Panc1 (cell line): ENCODE measurements around the gene GNAS-AS1. TPM values are rescaled to one million over a fixed set of nuclear protein-coding genes. Genes with fewer than 3 reads are reported as not detected.

Experiments used
- ATAC-seq: fragments of 200-7000 bp; cut with Tn5 transposase; 2 replicates; pipeline ENCODE4 v1.9.1; 2020; ENCODE audit warnings: mild to moderate bottlenecking, moderate library complexity
- BruUV-seq: library from RNA; stranded (reverse); fragments of 400-500 nt; replicated peaks from 2 replicates; lab custom pipeline; 2021; lab: Mats Ljungman, UMichigan
- CTCF ChIA-PET: fragments of 300-600 bp; sonication (Branson Sonifier 250); formaldehyde crosslinking; loops from one replicate; lab custom pipeline; 2022; ENCODE audit warnings: antibody characterized with exemption; lab: Charles Lee
- POLR2A ChIA-PET: fragments of 300-600 bp; sonication (Branson Sonifier 250); formaldehyde crosslinking; loops from one replicate; lab custom pipeline; 2022; ENCODE audit warnings: antibody characterized with exemption; lab: Charles Lee
- DNase-seq: peaks from one replicate; pipeline ENCODE4 v3.0.0-alpha.2; 2010; ENCODE audit warnings: low read depth, low spot score
- H3K27ac ChIP-seq: 2 replicates; pipeline ENCODE4 v1.5.1; 2011; ENCODE audit warnings: mild to moderate bottlenecking, low read length, inconsistent platforms
- H3K27me3 ChIP-seq: fragments of 200-500 bp; sonication (Bioruptor generic); 2 replicates; pipeline ENCODE4 v1.6.0; 2014; ENCODE audit warnings: low read length, inconsistent platforms; ENCODE audit not compliant: control insufficient read depth, insufficient read depth
- H3K36me3 ChIP-seq: fragments of 200-500 bp; sonication (Bioruptor generic); 2 replicates; pipeline ENCODE4 v1.5.1; 2014; ENCODE audit warnings: inconsistent platforms, mild to moderate bottlenecking, low read length, moderate library complexity; ENCODE audit not compliant: control insufficient read depth, insufficient read depth
- H3K4me1 ChIP-seq: 2 replicates; pipeline ENCODE4 v1.5.1; 2011; ENCODE audit warnings: inconsistent platforms, mild to moderate bottlenecking, low read length, moderate library complexity; ENCODE audit not compliant: control insufficient read depth, insufficient read depth
- H3K4me3 ChIP-seq, 2 experiments: 2 replicates each; pipeline ENCODE4 v1.5.1; 2011 to 2012; ENCODE audit warnings: low read depth in 2 of 2, low read length in 2 of 2, mild to moderate bottlenecking in 2 of 2, inconsistent platforms in 1 of 2, moderate library complexity in 1 of 2
- H3K9me3 ChIP-seq: fragments of 200-500 bp; sonication (Bioruptor generic); 2 replicates; pipeline ENCODE4 v1.5.1; 2014; ENCODE audit warnings: low read depth, mild to moderate bottlenecking, inconsistent platforms, low read length, moderate library complexity; ENCODE audit not compliant: control insufficient read depth, insufficient read depth
- CTCF ChIP-seq: fragments of 450-650 bp; IDR thresholded peaks from 2 replicates; pipeline ENCODE4 v1.5.1; 2017; ENCODE audit warnings: mild to moderate bottlenecking
- POLR2AphosphoS5 ChIP-seq: IDR thresholded peaks from 2 replicates; pipeline ENCODE4 v1.6.1; 2012; ENCODE audit warnings: mild to moderate bottlenecking, low read depth, low read length, moderate library complexity
- SIN3A ChIP-seq: IDR thresholded peaks from 2 replicates; pipeline ENCODE4 v1.6.1; 2012; ENCODE audit warnings: low read depth, mild to moderate bottlenecking, low read length, moderate library complexity, borderline replicate concordance; ENCODE audit not compliant: insufficient read depth
- TCF7L2 ChIP-seq: IDR thresholded peaks from 2 replicates; pipeline ENCODE4 v1.6.1; 2011; ENCODE audit warnings: mild to moderate bottlenecking, low read depth, low read length, inconsistent platforms
- in situ Hi-C: cut with HindIII; loops from 2 replicates; pipeline ENCODE4 v1.10.0; 2016; ENCODE audit warnings: low sequenced_read_pairs, low pct_unique_long_range_greater_than_20kb
- intact Hi-C: fragments of 100-400 bp; cut with micrococcal nuclease; formaldehyde crosslinking; loops from one replicate; pipeline ENCODE4 v1.10.0; 2022; ENCODE audit not compliant: unreplicated experiment
- total RNA-seq: library from RNA; stranded (reverse); gene quantifications from one replicate; pipeline ENCODE4 v1.2.1, GENCODE V29; 2021; ENCODE audit not compliant: unreplicated experiment
- TF ChIP-seq, protein P1 (sequence below), 2 experiments: IDR thresholded peaks; 2 replicates each; pipeline ENCODE4 v1.6.1; 2011 to 2012; ENCODE audit warnings: low read depth in 2 of 2, control low read depth in 1 of 2, low read length in 1 of 2, mild to moderate bottlenecking in 1 of 2, moderate library complexity in 1 of 2; ENCODE audit not compliant: insufficient read depth in 1 of 2

Gene GNAS-AS1
- total RNA-seq, 1 experiment from 2014 or later = not detected

GRCh38 chr20:58864346-58864745, 13.6 kb upstream of the GNAS-AS1 start:
- in situ Hi-C loops = no loop called here
- POLR2A ChIA-PET = no interaction called here
- Histone ChIP-seq H3K4me1 (no peaks in the 10 kb centered on the region), H3K27ac (no peak overlapping the region), H3K9me3 (no peaks in the 10 kb centered on the region), H3K4me3 (no peak overlapping the region), H3K27me3 (peaks cover 2% of the 10 kb centered on the region; the same call in 1 of the 2 replicates), H3K36me3 (no peaks in the 10 kb centered on the region)
- CTCF ChIA-PET = no interaction called here
- intact Hi-C loops = no loop called here
- no peak for ATAC-seq
- no peak for DNase-seq
- BruUV-seq = no TSS peak
- TF ChIP-seq, protein P1, sequence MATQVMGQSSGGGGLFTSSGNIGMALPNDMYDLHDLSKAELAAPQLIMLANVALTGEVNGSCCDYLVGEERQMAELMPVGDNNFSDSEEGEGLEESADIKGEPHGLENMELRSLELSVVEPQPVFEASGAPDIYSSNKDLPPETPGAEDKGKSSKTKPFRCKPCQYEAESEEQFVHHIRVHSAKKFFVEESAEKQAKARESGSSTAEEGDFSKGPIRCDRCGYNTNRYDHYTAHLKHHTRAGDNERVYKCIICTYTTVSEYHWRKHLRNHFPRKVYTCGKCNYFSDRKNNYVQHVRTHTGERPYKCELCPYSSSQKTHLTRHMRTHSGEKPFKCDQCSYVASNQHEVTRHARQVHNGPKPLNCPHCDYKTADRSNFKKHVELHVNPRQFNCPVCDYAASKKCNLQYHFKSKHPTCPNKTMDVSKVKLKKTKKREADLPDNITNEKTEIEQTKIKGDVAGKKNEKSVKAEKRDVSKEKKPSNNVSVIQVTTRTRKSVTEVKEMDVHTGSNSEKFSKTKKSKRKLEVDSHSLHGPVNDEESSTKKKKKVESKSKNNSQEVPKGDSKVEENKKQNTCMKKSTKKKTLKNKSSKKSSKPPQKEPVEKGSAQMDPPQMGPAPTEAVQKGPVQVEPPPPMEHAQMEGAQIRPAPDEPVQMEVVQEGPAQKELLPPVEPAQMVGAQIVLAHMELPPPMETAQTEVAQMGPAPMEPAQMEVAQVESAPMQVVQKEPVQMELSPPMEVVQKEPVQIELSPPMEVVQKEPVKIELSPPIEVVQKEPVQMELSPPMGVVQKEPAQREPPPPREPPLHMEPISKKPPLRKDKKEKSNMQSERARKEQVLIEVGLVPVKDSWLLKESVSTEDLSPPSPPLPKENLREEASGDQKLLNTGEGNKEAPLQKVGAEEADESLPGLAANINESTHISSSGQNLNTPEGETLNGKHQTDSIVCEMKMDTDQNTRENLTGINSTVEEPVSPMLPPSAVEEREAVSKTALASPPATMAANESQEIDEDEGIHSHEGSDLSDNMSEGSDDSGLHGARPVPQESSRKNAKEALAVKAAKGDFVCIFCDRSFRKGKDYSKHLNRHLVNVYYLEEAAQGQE (IDR thresholded peaks at IDR 0.05; ENCODE audit: insufficient read depth in 1 of 2, low read depth in 2 of 2, low read length in 1 of 2) = no peak
- TF ChIP-seq CTCF (peak; percentile 68), POLR2AphosphoS5 (no peak), TCF7L2 (no peak)

- intact Hi-C loops = no loop called here
- ChIA-PET POLR2A (no interaction called here), CTCF (interaction anchor here (0.5 kb wide), 1 partner anchor 461 kb away, joined by 5 read pairs; no protein-coding TSS in a partner anchor)
- no peak for TF ChIP-seq POLR2AphosphoS5
- TF ChIP-seq TCF7L2 = no peak
- TF ChIP-seq CTCF = no peak
- TF ChIP-seq, protein P1 (IDR thresholded peaks at IDR 0.05; ENCODE audit: insufficient read depth in 1 of 2, low read depth in 2 of 2, low read length in 1 of 2) = no peak
- TF ChIP-seq SIN3A = no peak
- Histone ChIP-seq H3K4me3 (no peak overlapping the region), H3K9me3 (no peaks in the 10 kb centered on the region), H3K36me3 (no peaks in the 10 kb centered on the region), H3K27me3 (peaks cover 2% of the 10 kb centered on the region; the same call in 1 of the 2 replicates), H3K27ac (no peak overlapping the region), H3K4me1 (no peaks in the 10 kb centered on the region)
- in situ Hi-C loops = no loop called here
- DNase-seq (no peak), ATAC-seq (no peak)
- BruUV-seq = no TSS peak
These were observed 12.5 kb upstream of the GNAS-AS1 start for GRCh38 chr20:58863044-58863790.
